WTC11 (cell line): ENCODE results near the gene SLC6A9. TPM values are rescaled to one million over a fixed set of nuclear protein-coding genes. Genes with fewer than 3 reads are reported as not detected.

Experiments used
- ATAC-seq: fragments of 200-7000 bp; cut with Tn5 transposase; 2 replicates; pipeline ENCODE4 v1.10.0; 2021; ENCODE audit warnings: mild to moderate bottlenecking, moderate library complexity
- CTCF ChIA-PET: fragments of 300-600 bp; sonication (Branson Sonifier 250); formaldehyde crosslinking; loops from one replicate; lab custom pipeline; 2021; ENCODE audit warnings: antibody characterized with exemption; lab: Charles Lee
- POLR2A ChIA-PET: fragments of 350-600 bp; sonication (Branson Sonifier 250); formaldehyde crosslinking; loops from one replicate; lab custom pipeline; 2021; ENCODE audit warnings: antibody characterized with exemption; lab: Charles Lee
- DNase-seq: peaks from one replicate; pipeline ENCODE4 v3.0.0; 2021; ENCODE audit warnings: low spot score
- H3K27ac Mint-ChIP-seq: 2 replicates; pipeline ENCODE4 v1.8.0; 2021; ENCODE audit warnings: mixed read lengths
- H3K27me3 Mint-ChIP-seq: 2 replicates; pipeline ENCODE4 v1.8.0; 2021; ENCODE audit warnings: low read depth, mild to moderate bottlenecking, moderate library complexity, mixed read lengths
- H3K36me3 Mint-ChIP-seq: 2 replicates; pipeline ENCODE4 v1.8.0; 2021; ENCODE audit warnings: mixed read lengths
- H3K4me1 Mint-ChIP-seq: 2 replicates; pipeline ENCODE4 v1.8.0; 2022; ENCODE audit warnings: mixed read lengths
- H3K4me3 Mint-ChIP-seq: 2 replicates; pipeline ENCODE4 v1.8.0; 2021; ENCODE audit warnings: mild to moderate bottlenecking, moderate library complexity, mixed read lengths
- H3K9me3 Mint-ChIP-seq: 2 replicates; pipeline ENCODE4 v1.8.0; 2021; ENCODE audit warnings: mixed read lengths
- CTCF ChIP-seq: fragments of 200-600 bp; IDR thresholded peaks from 2 replicates; pipeline ENCODE4 v1.8.0; 2022; ENCODE audit warnings: antibody characterized with exemption
- E2F5 ChIP-seq: sonication (generic); formaldehyde crosslinking; IDR thresholded peaks from 2 replicates; pipeline ENCODE4 v1.8.1; 2022; ENCODE audit warnings: mild to moderate bottlenecking, moderate library complexity, missing genetic modification reagents
- ERG ChIP-seq: fragments of 250-450 bp; sonication (Bioruptor Pico); IDR thresholded peaks from 2 replicates; pipeline ENCODE4 v1.8.0; 2021; ENCODE audit warnings: mild to moderate bottlenecking
- MLX ChIP-seq: sonication (generic); formaldehyde crosslinking; IDR thresholded peaks from 2 replicates; pipeline ENCODE4 v1.8.1; 2023; ENCODE audit warnings: mild to moderate bottlenecking, missing genetic modification reagents, moderate library complexity
- MXD4 ChIP-seq: fragments of 250-450 bp; sonication (Bioruptor Pico); IDR thresholded peaks from 2 replicates; pipeline ENCODE4 v1.8.0; 2021; ENCODE audit warnings: mild to moderate bottlenecking, moderate library complexity, borderline replicate concordance
- NR1H2 ChIP-seq: sonication (generic); formaldehyde crosslinking; IDR thresholded peaks from 2 replicates; pipeline ENCODE4 v1.9.0; 2021; ENCODE audit warnings: mild to moderate bottlenecking, moderate library complexity, missing genetic modification reagents
- OVOL2 ChIP-seq: fragments of 250-450 bp; sonication (Bioruptor Pico); IDR thresholded peaks from 2 replicates; pipeline ENCODE4 v1.9.0; 2021; ENCODE audit warnings: mild to moderate bottlenecking, borderline replicate concordance
- STAT6 ChIP-seq: sonication (generic); formaldehyde crosslinking; conservative IDR thresholded peaks from 2 replicates; pipeline ENCODE4 v1.8.1; 2023; ENCODE audit warnings: mild to moderate bottlenecking, low read depth, missing genetic modification reagents, moderate library complexity
- TEAD4 ChIP-seq: sonication (generic); formaldehyde crosslinking; IDR thresholded peaks from 2 replicates; pipeline ENCODE4 v1.8.0; 2022; ENCODE audit warnings: mild to moderate bottlenecking, missing genetic modification reagents
- ZBTB21 ChIP-seq: sonication (generic); formaldehyde crosslinking; IDR thresholded peaks from 2 replicates; pipeline ENCODE4 v1.8.1; 2023; ENCODE audit warnings: mild to moderate bottlenecking, missing genetic modification reagents, borderline replicate concordance
- ZNF138 ChIP-seq: sonication (generic); formaldehyde crosslinking; conservative IDR thresholded peaks from 2 replicates; pipeline ENCODE4 v1.8.1; 2022; ENCODE audit warnings: mild to moderate bottlenecking, moderate library complexity, missing genetic modification reagents
- ZNF232 ChIP-seq: sonication (generic); formaldehyde crosslinking; IDR thresholded peaks from 2 replicates; pipeline ENCODE4 v1.8.0; 2022; ENCODE audit warnings: mild to moderate bottlenecking, missing genetic modification reagents
- ZNF281 ChIP-seq: sonication (generic); formaldehyde crosslinking; IDR thresholded peaks from 2 replicates; pipeline ENCODE4 v1.8.0; 2023; ENCODE audit warnings: mild to moderate bottlenecking, missing genetic modification reagents
- ZNF512 ChIP-seq: sonication (generic); formaldehyde crosslinking; IDR thresholded peaks from 2 replicates; pipeline ENCODE4 v1.8.1; 2022; ENCODE audit warnings: missing genetic modification reagents, borderline replicate concordance
- total RNA-seq: library from RNA; stranded (reverse); gene quantifications from 3 replicates; pipeline ENCODE4 v1.2.3, GENCODE V29; 2021

Gene SLC6A9
- total RNA-seq, 1 experiment from 2014 or later: 14.4 TPM

GRCh38 chr1:44024903-44025525 lies 6.2 kb downstream of the SLC6A9 start (continued):
- no peak for TF ChIP-seq ERG (CRISPR knock-in tag)
- no peak for TF ChIP-seq NR1H2 (CRISPR knock-in tag)

- DNase-seq: no peak
- TF ChIP-seq STAT6 (CRISPR knock-in tag) (no peak), ZBTB21 (CRISPR knock-in tag) (no peak), ZNF512 (CRISPR knock-in tag) (no peak), MXD4 (CRISPR knock-in tag) (no peak), E2F5 (CRISPR knock-in tag) (no peak), ZNF232 (CRISPR knock-in tag) (no peak), ZNF281 (no peak), ZNF138 (CRISPR knock-in tag) (no peak), NR1H2 (CRISPR knock-in tag) (no peak), OVOL2 (CRISPR knock-in tag) (no peak), MLX (CRISPR knock-in tag) (no peak), TEAD4 (no peak), CTCF (no peak)
- H3K27ac Mint-ChIP-seq: no peak overlapping the region
- H3K27me3 Mint-ChIP-seq: no peaks in the 10 kb centered on the region
- no peak for ATAC-seq
- CTCF ChIA-PET: interaction anchor here (1.2 kb wide), 2 partner anchors 12 to 19 kb away, joined by 4 to 5 read pairs; no protein-coding TSS in a partner anchor
- POLR2A ChIA-PET: no interaction called here
- H3K36me3 Mint-ChIP-seq: 0 out of 2 replicates have a peak, but pooled peaks cover 4% of the 10 kb centered on the region
- H3K9me3 Mint-ChIP-seq: no peaks in the 10 kb centered on the region
- H3K4me3 Mint-ChIP-seq: no peak overlapping the region
- peaks cover 22% of the 10 kb centered on the region for H3K4me1 Mint-ChIP-seq
Measured at GRCh38 chr1:44024031-44024902, 7.0 kb downstream of the SLC6A9 start.
